ENCODE data around the gene ERGIC3. TPM values are rescaled to one million over a fixed set of nuclear protein-coding genes. Genes with fewer than 3 reads are reported as not detected.

The ERGIC3 gene
- polyA plus RNA-seq, 1 donor (not counting 4 experiments of a cell fraction or from before 2014, with no cell fraction given): 201 TPM

DNA sequence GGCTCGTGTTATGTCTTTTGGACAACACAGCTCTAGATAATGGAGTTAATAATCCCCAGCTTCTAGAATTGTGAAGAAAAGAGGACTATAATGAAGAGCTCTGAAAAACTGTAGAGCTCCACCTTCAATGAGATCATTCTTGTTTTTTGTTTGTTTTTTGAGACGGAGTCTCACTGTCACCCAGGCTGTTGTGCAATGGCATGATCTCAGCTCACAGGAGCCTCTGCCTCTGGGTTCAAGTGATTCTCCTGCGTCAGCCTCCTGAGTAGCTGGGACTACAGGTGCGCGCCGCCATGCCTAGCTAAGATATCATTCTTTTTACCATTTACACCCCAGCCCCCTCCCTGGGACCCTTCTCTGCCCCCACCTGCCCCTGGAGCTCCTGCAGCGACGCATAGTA, 36.6 kb downstream of the ERGIC3 start:
- peaks cover 3% of the 10 kb centered on the region for H3K27me3 ChIP-seq (ENCODE audit: control insufficient read depth, extremely low read depth, insufficient read depth, low read length)
- no peaks in the 10 kb centered on the region for H3K9me1 ChIP-seq (ENCODE audit: control insufficient read depth, extremely low read depth, insufficient read depth, low read length)
- no peak overlapping the region for H3K27ac ChIP-seq (ENCODE audit: control insufficient read depth, insufficient read depth, low read length)
- dilution Hi-C loops (cut with MboI; ENCODE audit: extremely low pct_ligation_motif_present, low sequenced_read_pairs): no loop called here
- H3K9me3 ChIP-seq (ENCODE audit: control insufficient read depth, low read depth, low read length): no peaks in the 10 kb centered on the region
- no peak overlapping the region for H2AFZ ChIP-seq (ENCODE audit: control insufficient read depth, low read length)
- H3K79me2 ChIP-seq (ENCODE audit: control insufficient read depth, insufficient read depth, low read length): no peaks in the 10 kb centered on the region
- H3K9ac ChIP-seq (ENCODE audit: control insufficient read depth, extremely low read depth, insufficient read depth, low read length): no peak overlapping the region
- no peaks in the 10 kb centered on the region for H4K20me1 ChIP-seq (ENCODE audit: control insufficient read depth, extremely low read depth, insufficient read depth, low read length)
- no peak for TF ChIP-seq EZH2 (IDR thresholded peaks at IDR 0.05; ENCODE audit: low read length)
- TF ChIP-seq, protein P1, sequence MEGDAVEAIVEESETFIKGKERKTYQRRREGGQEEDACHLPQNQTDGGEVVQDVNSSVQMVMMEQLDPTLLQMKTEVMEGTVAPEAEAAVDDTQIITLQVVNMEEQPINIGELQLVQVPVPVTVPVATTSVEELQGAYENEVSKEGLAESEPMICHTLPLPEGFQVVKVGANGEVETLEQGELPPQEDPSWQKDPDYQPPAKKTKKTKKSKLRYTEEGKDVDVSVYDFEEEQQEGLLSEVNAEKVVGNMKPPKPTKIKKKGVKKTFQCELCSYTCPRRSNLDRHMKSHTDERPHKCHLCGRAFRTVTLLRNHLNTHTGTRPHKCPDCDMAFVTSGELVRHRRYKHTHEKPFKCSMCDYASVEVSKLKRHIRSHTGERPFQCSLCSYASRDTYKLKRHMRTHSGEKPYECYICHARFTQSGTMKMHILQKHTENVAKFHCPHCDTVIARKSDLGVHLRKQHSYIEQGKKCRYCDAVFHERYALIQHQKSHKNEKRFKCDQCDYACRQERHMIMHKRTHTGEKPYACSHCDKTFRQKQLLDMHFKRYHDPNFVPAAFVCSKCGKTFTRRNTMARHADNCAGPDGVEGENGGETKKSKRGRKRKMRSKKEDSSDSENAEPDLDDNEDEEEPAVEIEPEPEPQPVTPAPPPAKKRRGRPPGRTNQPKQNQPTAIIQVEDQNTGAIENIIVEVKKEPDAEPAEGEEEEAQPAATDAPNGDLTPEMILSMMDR (optimal IDR thresholded peaks at IDR 0.05 in 1 of 3, IDR thresholded peaks at IDR 0.05 in 1 of 3, conservative IDR thresholded peaks at IDR 0.05 in 1 of 3; ENCODE audit: extremely low read depth in 1 of 3, insufficient read depth in 2 of 3, low read length in 3 of 3): no peak
- no peaks in the 10 kb centered on the region for H3K4me1 ChIP-seq (ENCODE audit: control insufficient read depth, extremely low read depth, insufficient read depth, low read length)
- H3K4me3 ChIP-seq (ENCODE audit: control insufficient read depth in 2 of 3, extremely low read depth in 1 of 3, insufficient read depth in 2 of 3, low read depth in 1 of 3, low read length in 3 of 3): no peak overlapping the region
- no peaks in the 10 kb centered on the region for H3K36me3 ChIP-seq (ENCODE audit: control insufficient read depth in 2 of 2, extremely low read depth in 1 of 2, insufficient read depth in 2 of 2, low read length in 2 of 2)
- DNase-seq (ENCODE audit: low read depth, low spot score): no peak
- H3K4me2 ChIP-seq (ENCODE audit: control insufficient read depth, extremely low read depth, insufficient read depth, low read depth, low read length): no peak overlapping the region
- FAIRE-seq: no peak

DNA sequence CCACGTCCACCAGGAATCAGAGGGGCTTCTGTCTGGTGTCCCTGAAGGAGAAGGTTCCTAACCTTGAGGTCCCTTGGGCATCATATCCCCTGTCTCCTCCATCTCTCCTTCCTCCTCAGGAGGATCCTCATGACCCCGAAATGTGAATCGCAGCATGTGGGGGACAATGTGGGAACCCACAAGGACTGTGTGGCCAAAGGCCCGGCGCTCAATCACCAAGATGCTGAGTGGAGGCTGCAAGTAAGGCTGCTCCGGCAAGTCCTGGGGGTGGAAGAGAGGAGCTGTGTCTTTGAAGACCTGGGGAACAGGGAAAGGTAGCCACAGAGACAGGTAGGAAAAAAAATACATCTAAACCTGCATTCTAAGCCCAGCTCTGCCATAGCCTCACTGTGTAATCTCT, 37.3 kb downstream of the ERGIC3 start:
- no peaks in the 10 kb centered on the region for H3K9me3 ChIP-seq (ENCODE audit: control insufficient read depth, low read depth, low read length)
- TF ChIP-seq, protein P1 (optimal IDR thresholded peaks at IDR 0.05 in 1 of 3, IDR thresholded peaks at IDR 0.05 in 1 of 3, conservative IDR thresholded peaks at IDR 0.05 in 1 of 3; ENCODE audit: extremely low read depth in 1 of 3, insufficient read depth in 2 of 3, low read length in 3 of 3): no peak
- TF ChIP-seq EZH2 (IDR thresholded peaks at IDR 0.05; ENCODE audit: low read length): no peak

More for the DNA sequence above, 37.3 kb downstream of the ERGIC3 start:
- Histone ChIP-seq H2AFZ (ENCODE audit: control insufficient read depth, low read length) (no peak overlapping the region), H3K27me3 (ENCODE audit: control insufficient read depth, extremely low read depth, insufficient read depth, low read length) (peaks cover 3% of the 10 kb centered on the region), H3K79me2 (ENCODE audit: control insufficient read depth, insufficient read depth, low read length) (no peaks in the 10 kb centered on the region), H4K20me1 (ENCODE audit: control insufficient read depth, extremely low read depth, insufficient read depth, low read length) (no peaks in the 10 kb centered on the region), H3K27ac (ENCODE audit: control insufficient read depth, insufficient read depth, low read length) (no peak overlapping the region), H3K36me3 (ENCODE audit: control insufficient read depth in 2 of 2, extremely low read depth in 1 of 2, insufficient read depth in 2 of 2, low read length in 2 of 2) (no peaks in the 10 kb centered on the region), H3K4me3 (ENCODE audit: control insufficient read depth in 2 of 3, extremely low read depth in 1 of 3, insufficient read depth in 2 of 3, low read depth in 1 of 3, low read length in 3 of 3) (no peak overlapping the region), H3K4me1 (ENCODE audit: control insufficient read depth, extremely low read depth, insufficient read depth, low read length) (no peaks in the 10 kb centered on the region), H3K9me1 (ENCODE audit: control insufficient read depth, extremely low read depth, insufficient read depth, low read length) (no peaks in the 10 kb centered on the region), H3K4me2 (ENCODE audit: control insufficient read depth, extremely low read depth, insufficient read depth, low read depth, low read length) (no peak overlapping the region), H3K9ac (ENCODE audit: control insufficient read depth, extremely low read depth, insufficient read depth, low read length) (no peak overlapping the region)
- dilution Hi-C loops (cut with MboI; ENCODE audit: extremely low pct_ligation_motif_present, low sequenced_read_pairs): no loop called here
- no peak for FAIRE-seq
- DNase-seq (ENCODE audit: low read depth, low spot score): no peak

All from keratinocyte (primary cell).